AG10803 (cell line): ENCODE measurements around the gene TAPBPL.
"Not testable (repeated sequence)": the region's sequence is repeated elsewhere in the genome, so short reads cannot be mapped to it uniquely, and the experiment has no call there.

ENCODE experiments used
- DNase-seq: peaks from one replicate; pipeline ENCODE4 v3.0.0; 2010; ENCODE audit warnings: low read depth
- H3K4me3 ChIP-seq: 2 replicates; pipeline ENCODE4 v1.5.1; 2011; ENCODE audit warnings: mild to moderate bottlenecking, low read length, control low read depth
- TF ChIP-seq, protein P1 (sequence below): conservative IDR thresholded peaks from 2 replicates; pipeline ENCODE4 v1.5.1; 2011; ENCODE audit warnings: mild to moderate bottlenecking, low read length, control low read depth, inconsistent platforms

Gene TAPBPL

DNA sequence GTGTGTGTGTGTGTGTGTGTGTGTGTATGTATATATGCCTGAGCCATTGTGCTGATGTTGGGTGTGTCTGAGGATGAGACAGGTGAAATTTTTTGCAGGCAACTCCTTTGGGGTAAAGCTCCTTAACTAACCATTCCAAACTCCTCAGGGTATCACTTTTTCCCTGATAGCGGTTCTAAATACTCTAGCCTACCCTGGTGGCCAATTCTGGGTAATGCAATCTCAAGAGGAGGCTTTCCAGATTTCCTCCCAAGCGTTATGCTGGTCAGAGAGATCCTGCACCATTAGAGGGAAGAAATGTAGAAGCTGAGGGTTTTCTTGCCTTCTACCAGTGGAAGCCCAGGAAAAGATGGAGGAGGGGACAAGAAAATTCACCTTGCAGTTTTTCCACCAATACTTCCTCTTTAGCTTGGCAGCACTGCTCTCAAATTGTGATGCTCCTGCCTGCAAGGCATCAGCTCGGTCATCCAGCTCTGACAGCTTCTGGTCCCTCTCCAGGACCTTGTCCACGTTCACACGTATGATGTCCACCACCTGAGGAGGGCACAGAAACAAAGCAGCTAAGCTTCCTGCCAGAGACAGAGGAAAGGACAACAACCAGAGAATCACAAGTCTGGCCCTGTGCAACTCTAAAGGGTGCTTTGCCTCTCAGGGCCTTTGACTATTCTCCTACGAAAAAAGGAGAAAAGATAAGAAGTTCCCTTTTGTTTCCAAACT, 13.8 kb downstream of the TAPBPL start:
- TF ChIP-seq, protein P1, sequence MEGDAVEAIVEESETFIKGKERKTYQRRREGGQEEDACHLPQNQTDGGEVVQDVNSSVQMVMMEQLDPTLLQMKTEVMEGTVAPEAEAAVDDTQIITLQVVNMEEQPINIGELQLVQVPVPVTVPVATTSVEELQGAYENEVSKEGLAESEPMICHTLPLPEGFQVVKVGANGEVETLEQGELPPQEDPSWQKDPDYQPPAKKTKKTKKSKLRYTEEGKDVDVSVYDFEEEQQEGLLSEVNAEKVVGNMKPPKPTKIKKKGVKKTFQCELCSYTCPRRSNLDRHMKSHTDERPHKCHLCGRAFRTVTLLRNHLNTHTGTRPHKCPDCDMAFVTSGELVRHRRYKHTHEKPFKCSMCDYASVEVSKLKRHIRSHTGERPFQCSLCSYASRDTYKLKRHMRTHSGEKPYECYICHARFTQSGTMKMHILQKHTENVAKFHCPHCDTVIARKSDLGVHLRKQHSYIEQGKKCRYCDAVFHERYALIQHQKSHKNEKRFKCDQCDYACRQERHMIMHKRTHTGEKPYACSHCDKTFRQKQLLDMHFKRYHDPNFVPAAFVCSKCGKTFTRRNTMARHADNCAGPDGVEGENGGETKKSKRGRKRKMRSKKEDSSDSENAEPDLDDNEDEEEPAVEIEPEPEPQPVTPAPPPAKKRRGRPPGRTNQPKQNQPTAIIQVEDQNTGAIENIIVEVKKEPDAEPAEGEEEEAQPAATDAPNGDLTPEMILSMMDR: peak; percentile 98
- peak; percentile 77 for DNase-seq
- no peak overlapping the region for H3K4me3 ChIP-seq

DNA sequence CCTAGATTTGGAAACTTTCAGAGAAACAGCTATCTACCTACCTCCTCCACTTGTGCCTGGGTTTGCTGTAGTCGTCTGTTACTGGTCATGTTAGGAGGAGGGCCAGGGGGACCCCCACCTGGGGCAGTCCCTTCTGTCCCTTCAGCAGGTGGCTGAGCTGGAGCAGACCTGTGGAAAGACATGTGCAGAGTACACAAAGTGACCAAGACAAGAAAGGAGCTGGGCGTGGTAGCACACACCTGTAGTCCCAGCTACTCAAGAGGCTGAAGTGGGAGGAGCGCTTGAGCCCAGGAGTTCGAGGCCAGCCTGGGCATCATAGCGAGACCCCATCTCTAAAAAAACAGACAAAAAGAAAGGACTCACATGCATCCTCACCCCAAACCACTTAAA, 14.3 kb downstream of the TAPBPL start:
- DNase-seq: no peak
- no peak overlapping the region for H3K4me3 ChIP-seq
- TF ChIP-seq, protein P1: no peak

DNA sequence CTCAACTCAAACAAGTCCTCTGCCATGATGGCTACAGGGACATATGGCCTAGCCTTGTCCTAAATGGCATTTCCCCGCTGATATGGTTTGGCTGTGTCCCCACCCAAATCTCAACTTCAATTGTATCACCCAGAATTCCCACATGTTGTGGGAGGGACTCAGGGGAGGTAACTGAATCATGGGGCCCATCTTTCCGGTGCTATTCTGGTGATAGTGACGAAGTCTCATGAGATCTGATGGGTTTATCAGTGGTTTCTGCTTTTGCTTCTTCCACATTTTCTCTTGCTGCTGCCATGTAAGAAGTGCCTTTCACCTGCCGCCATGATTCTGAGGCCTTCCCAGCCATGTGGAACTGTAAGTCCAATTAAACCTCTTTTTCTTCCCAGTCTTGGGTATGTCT, 14.9 kb downstream of the TAPBPL start:
- not testable (repeated sequence) for DNase-seq, H3K4me3 ChIP-seq

DNA sequence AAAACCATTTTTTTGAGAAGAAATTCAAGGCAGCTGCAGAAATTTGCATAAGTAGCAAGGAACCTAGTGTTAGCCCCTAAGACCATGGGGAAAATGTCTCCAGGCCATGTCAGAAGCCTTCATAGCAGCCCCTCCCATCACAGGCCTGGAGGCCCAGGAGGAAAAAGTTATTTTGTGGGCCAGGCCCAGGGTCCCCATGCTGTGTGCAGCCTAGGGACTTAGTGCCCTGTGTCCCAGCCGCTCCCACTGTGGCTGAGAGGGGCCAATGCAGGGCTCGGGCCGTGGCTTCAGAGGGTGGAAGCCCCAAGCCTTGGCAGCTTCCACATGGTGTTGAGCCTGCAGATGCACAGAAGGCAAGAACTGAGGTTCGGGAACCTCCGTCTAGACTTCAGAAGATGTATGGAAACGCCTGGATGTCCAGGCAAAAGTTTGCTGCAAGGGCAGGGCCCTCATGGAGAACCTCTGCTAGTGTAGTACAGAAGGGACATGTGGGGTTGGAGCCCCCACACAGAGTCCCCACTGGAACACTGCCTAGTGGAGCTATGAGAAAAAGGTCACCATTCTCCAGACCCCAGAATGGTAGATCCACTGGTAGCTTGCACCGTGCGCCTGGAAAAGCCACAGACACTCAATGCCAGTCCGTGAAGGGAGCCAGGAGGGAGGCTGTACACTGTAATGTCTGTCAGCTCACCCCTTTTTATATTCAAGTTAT, 15.9 kb downstream of the TAPBPL start:
- H3K4me3 ChIP-seq: not testable (repeated sequence)

DNA sequence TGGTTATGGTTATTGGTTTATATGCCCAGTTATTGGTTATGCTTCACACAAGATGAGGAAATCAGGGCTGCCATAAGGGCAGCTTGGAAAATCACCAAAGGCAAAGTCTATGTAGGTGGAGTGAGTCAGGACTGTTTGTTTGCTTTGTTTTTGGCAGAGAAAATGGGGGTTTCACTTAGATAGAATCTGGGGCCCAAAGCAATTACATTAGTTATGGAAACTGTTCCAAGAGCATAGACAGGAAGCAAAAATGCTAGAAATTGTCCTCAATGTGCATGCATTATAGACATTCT, 16.4 kb downstream of the TAPBPL start:
- TF ChIP-seq, protein P1: no peak
- no peak overlapping the region for H3K4me3 ChIP-seq
- no peak for DNase-seq

More for the DNA sequence above, 15.9 kb downstream of the TAPBPL start:
- not testable (repeated sequence) for DNase-seq

DNA sequence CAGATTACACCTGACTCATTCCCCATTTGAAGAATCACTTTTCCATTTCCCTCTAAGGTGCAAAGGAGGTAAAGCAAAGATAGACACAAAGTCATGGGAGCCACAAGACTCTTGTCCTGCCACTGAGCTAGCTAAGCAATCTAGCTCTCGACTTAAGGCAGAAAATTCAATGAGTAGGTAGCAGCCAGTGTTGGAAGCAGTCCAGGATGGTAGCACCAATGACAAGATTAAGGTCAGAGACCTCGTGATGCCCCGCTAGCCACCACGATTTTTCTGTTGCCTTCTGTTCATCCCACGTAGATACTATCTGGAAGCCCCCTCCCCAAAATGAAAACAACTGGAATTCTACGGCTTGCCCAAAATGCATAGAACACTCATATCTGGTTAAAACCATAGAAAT, 17.2 kb downstream of the TAPBPL start:
- peak overlapping the region; percentile 88 for H3K4me3 ChIP-seq
- TF ChIP-seq, protein P1: no peak
- DNase-seq: no peak

DNA sequence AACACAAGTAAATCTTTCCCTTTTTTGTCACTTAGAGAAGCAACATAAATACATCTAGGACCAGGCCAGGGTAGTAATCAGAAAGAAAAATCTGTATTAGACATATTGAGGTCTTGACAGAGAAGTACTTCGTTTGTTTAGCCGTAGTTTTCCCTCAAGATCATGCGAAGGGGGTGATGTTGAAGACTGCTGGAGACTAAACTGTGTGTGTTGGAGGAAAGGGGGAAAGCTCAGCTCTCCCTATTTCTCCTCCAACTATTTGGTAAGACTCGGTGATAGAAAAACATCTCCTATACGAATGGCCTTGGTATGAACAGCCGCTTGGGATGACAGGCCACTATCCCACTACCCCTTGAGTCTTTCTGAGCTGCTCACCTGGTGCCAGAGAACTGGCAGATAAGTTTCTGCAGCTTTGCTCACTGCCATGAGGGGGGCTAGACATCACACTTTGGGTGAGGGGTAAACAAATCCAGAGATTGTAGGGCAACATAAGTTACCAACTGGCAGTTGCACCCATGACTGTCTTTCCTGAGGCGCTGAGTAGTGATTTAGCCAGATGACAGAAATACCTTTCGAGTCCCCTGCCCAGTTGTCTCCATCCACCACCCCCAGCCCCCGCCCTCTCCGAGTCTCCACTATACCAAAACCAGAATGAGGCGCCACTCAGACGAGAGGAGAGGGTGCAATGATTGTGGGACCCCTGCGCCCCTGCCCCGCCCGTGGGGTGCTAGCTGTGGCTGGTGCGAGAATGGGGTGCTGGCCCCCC, 17.9 kb downstream of the TAPBPL start:
- TF ChIP-seq, protein P1: no peak
- DNase-seq: no peak
- H3K4me3 ChIP-seq: peak overlapping the region; percentile 88
